ENCODE measurements around the gene MAPK12. TPM values are rescaled to one million over a fixed set of nuclear protein-coding genes. Genes with fewer than 3 reads are reported as not detected.

Gene MAPK12
- total RNA-seq, 2 donors from 2014 or later = 8.4 to 18.0 TPM

- no peaks in the 10 kb centered on the region for H3K9me3 ChIP-seq
- TF ChIP-seq POLR2AphosphoS5 (IDR thresholded peaks at IDR 0.05) (no peak), POLR2A (IDR thresholded peaks at IDR 0.05) (no peak)
- TF ChIP-seq, protein P1, sequence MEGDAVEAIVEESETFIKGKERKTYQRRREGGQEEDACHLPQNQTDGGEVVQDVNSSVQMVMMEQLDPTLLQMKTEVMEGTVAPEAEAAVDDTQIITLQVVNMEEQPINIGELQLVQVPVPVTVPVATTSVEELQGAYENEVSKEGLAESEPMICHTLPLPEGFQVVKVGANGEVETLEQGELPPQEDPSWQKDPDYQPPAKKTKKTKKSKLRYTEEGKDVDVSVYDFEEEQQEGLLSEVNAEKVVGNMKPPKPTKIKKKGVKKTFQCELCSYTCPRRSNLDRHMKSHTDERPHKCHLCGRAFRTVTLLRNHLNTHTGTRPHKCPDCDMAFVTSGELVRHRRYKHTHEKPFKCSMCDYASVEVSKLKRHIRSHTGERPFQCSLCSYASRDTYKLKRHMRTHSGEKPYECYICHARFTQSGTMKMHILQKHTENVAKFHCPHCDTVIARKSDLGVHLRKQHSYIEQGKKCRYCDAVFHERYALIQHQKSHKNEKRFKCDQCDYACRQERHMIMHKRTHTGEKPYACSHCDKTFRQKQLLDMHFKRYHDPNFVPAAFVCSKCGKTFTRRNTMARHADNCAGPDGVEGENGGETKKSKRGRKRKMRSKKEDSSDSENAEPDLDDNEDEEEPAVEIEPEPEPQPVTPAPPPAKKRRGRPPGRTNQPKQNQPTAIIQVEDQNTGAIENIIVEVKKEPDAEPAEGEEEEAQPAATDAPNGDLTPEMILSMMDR (IDR thresholded peaks at IDR 0.05) = no peak
- H3K4me3 ChIP-seq = no peak overlapping the region
- intact Hi-C loops (cut with DNase I) = no loop called here
- peak overlapping the region; percentile 52 to 77 for H3K27ac ChIP-seq
- no peak for DNase-seq (ENCODE audit: low spot score)
- H3K36me3 ChIP-seq = no peaks in the 10 kb centered on the region
- H3K27me3 ChIP-seq (replicated peaks; ENCODE audit: insufficient read depth) = no peaks in the 10 kb centered on the region
- H3K4me1 ChIP-seq (replicated peaks) = peaks cover 12% of the 10 kb centered on the region
- WGBS = 53% methylated on average over 6 of the region's 9 CpGs
These were observed 47.6 kb upstream of the MAPK12 start for GRCh38 chr22:50308986-50309600.

- Histone ChIP-seq H3K4me1 (replicated peaks) (peaks cover 17% of the 10 kb centered on the region), H3K36me3 (no peaks in the 10 kb centered on the region), H3K9me3 (no peaks in the 10 kb centered on the region), H3K27ac (peak overlapping the region; percentile 52 to 77), H3K27me3 (replicated peaks; ENCODE audit: insufficient read depth) (no peaks in the 10 kb centered on the region), H3K4me3 (no peak overlapping the region)
- no peak for DNase-seq (ENCODE audit: low spot score)
- WGBS = 15% methylated on average over 7 of the region's 7 CpGs
- intact Hi-C loops (cut with DNase I) = no loop called here
- TF ChIP-seq, protein P1 (IDR thresholded peaks at IDR 0.05) = no peak
- TF ChIP-seq POLR2A (IDR thresholded peaks at IDR 0.05) (no peak), POLR2AphosphoS5 (IDR thresholded peaks at IDR 0.05) (no peak)
These were observed 47.1 kb upstream of the MAPK12 start for GRCh38 chr22:50308597-50308935.

DNA sequence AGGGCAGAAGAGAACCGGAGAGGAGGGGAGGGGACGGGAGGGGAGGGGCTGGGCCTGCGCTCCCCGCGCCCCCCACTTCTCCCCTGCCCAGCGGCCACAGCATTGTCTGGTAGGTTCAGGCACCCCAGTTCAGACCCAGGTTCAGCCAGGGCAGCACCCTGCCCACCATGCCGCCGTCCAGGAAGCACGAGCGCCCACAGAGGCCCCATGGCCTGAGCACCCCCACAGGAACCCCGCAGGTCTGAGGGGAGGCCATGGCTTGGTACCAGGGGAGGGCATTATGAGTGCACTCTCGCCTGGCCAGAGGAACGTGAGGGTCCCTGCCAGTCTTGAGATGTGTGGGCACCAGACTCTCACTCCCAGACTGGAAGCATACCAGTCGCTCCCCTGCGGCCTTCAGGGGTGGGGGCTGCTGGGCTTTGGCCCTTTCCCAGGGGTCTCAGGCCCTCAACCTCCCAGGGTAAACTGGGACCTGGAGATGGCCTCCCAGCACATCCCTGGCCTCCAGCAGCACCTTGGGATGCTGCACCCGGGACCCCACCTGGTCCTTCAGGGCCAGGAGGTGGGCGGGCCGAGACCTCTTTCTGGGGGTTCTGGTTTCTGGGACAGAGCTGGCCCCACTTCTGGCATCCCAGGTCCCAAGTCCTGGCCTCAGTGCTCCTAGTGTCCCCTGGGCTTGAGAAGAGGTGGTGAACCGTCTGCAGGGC lies 46.6 kb upstream of the MAPK12 start:
- H3K27ac ChIP-seq = peak overlapping the region; percentile 52 to 77
- no peaks in the 10 kb centered on the region for H3K9me3 ChIP-seq
- TF ChIP-seq, protein P1 (IDR thresholded peaks at IDR 0.05) = no peak
- TF ChIP-seq POLR2AphosphoS5 (IDR thresholded peaks at IDR 0.05) (no peak), POLR2A (IDR thresholded peaks at IDR 0.05) (no peak)
- DNase-seq (ENCODE audit: low spot score) = no peak
- H3K4me1 ChIP-seq (replicated peaks) = peaks cover 22% of the 10 kb centered on the region
- WGBS = 31% methylated on average over 17 of the region's 19 CpGs
- no peak overlapping the region for H3K4me3 ChIP-seq
- intact Hi-C loops (cut with DNase I) = no loop called here
- no peaks in the 10 kb centered on the region for H3K27me3 ChIP-seq (replicated peaks; ENCODE audit: insufficient read depth)
- no peaks in the 10 kb centered on the region for H3K36me3 ChIP-seq

DNA sequence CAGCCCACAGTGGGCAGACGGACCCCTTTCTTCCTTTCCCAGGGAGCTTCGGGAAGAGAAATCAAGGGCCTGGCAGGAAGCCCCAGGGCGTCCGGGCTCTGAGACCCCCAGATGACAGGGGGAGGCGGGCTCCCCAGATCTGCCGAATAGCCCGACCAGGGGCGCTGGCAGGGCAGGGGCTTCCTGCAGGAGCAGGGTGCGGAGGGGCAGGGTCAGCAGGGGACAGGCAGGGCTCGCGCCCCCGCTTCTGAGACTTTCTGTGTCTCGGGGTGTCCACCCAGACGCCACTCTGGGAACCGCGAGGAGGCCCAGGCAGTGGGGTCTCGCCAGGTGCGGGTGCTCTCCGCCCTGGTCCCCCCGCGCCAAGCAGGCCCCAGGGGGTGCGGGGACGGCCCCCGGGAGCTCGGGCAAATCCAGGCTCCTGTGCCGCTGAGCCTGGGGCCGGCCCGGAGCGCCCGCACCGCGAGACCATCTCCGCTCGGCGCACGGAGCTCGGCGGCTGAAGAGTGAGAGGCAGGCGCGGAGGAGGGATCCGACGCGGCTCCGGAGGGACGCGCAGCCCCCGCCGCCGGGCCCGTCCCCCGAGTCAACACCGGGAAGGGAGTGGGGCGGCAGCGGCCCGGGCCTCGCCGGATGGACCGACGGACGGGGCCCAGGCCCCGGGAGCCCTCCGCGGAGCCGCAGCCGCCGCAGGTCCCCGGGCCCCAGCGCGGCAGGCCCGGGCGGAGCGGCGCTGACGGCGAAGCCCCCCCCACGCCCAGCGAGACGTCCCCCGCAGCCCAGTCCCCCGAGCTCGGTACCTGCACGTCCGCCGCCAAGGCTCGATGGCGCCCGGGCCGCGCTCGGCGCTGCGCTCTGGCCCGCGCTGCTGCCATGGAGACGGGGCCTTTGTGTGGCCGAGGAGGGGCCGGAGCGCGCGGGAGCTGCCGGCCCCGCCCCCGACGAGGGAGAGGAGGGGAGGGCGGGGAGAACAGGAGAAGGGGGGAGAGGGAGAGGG lies 45.6 kb upstream of the MAPK12 start, which contains the start of gene PLXNB2:
TSS of gene PLXNB2 (minus strand) at position 894 of the 997 bp plus-strand sequence. CDS start 17,062 bp downstream, outside the sequence.
- Histone ChIP-seq H3K27me3 (replicated peaks; ENCODE audit: insufficient read depth) (no peaks in the 10 kb centered on the region), H3K4me1 (replicated peaks) (peaks cover 32% of the 10 kb centered on the region), H3K36me3 (no peaks in the 10 kb centered on the region), H3K27ac (peak within 1 kb of the TSS; percentile 91 to 94), H3K9me3 (no peaks in the 10 kb centered on the region), H3K4me3 (peak within 1 kb of the TSS; percentile 75 to 93)
- WGBS = under 1% methylated on average over 19 of the region's 105 CpGs
- intact Hi-C loops (cut with DNase I) = no loop called here
- TF ChIP-seq POLR2A (IDR thresholded peaks at IDR 0.05) (peak; percentile 87), POLR2AphosphoS5 (IDR thresholded peaks at IDR 0.05) (peak; percentile 41)
- TF ChIP-seq, protein P1 (IDR thresholded peaks at IDR 0.05) = no peak
- peak; percentile 82 for DNase-seq (ENCODE audit: low spot score)
